ENCODE data around the gene CEP55.

- TF ChIP-seq EZH2 (IDR thresholded peaks at IDR 0.05; ENCODE audit: low read length) = no peak
- no peak for TF ChIP-seq CTCF (optimal IDR thresholded peaks at IDR 0.05 in 1 of 3, IDR thresholded peaks at IDR 0.05 in 1 of 3, conservative IDR thresholded peaks at IDR 0.05 in 1 of 3; ENCODE audit: extremely low read depth in 1 of 3, insufficient read depth in 2 of 3, low read length in 3 of 3)
These were observed 71.1 kb downstream of the CEP55 start for GRCh38 chr10:93567277-93568104.

Measured in keratinocyte (primary cell).